NCI-H2107 treated with DMSO at 0.1 percent for 48 hours (cell line): Measurements from ENCODE around the gene SLC19A1.
A peak's percentile ranks its signal among the peaks of the same experiment; 100 is the strongest.

Source experiments
- DNase-seq: peaks from one replicate; lab custom pipeline; 2025; ENCODE audit not compliant: unreplicated experiment; lab: John Stamatoyannopoulos, UW

The SLC19A1 gene

DNA sequence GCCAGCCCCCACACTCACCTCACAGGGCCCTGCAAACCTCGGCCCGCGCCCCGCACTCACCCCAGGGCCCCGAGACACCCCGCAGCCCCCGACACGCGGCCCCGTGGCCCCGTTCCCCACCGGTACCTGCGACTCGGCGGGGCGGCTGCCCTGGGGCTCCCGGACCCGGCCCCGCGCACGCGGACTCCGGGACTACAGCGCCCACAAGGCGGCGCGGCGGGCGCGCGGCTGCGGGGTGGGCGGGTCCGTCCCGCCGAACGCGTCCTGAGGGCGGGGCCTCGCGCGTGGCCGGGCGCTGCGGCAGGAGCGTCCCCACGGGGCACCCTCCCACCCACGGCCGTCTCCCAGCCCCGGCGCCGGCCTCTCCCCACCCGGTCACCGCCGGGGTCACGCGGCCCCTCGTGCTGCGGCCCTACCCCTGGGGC lies at the start of gene SLC19A1:
Gene SLC19A1, minus strand, starts transcription at position 199 of the 425 bp plus-strand sequence. CDS start 4,481 bp downstream, outside the sequence.
- no peak for DNase-seq

DNA sequence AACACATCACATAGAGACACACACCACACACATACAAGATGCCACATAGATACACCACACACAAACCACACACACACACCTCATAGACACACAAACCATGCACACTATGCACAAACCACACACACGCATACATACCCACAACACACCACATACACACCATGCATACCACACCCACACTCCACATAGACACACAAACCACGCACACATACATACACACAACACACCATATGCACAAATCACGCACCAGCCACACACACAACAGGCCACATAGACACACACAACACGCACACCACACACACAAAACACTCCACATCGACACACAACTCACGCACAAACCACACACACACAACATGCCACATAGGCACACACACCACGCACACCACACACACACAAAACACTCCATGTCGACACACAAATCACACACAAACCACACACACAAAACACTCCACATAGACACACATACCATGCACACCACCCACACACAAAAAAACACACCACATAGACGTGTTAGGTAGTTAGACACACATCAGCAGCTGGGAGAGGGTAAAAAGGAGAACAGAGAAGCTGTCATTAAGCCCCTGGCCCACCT lies 49.5 kb upstream of the SLC19A1 start:
- DNase-seq, result no peak

DNA sequence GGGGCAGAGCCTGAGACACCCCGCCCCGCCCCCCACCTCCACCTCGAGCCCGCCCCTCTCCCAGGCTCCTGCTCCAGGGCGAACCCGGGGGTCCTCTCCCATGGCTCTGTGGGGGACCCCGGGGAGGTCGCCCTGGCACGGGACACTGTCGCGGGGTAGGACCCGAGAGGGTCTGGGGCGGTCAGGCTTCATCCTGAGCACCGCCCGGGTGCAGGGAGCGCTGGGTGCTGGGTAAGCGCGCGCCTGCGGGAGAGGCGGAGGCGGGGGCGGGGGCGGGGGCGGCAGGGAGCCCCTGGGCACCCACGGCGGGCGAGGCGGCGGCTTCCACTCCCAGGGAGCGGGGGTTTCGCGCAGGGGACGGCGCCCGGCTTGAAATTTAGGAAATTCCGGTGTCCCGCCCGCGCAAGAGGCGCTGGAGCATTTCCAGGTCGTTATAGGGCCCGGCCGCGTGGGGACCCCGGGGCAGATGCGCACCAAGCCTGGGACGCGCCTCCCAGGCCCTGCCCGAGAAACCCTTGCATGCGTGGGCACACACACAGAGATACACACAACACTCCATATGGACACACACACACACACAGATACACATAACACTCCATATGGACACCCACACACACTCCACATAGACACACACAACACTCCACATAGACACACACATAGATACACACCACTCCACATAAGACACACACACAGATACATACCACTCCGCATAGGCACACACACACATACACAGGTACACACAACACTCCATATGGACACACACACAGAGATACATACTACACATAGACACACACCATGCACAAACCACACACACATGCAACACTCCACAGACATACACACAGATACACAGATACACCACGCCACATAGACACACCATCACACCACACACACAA lies 48.7 kb upstream of the SLC19A1 start:
- DNase-seq, result no peak

DNA sequence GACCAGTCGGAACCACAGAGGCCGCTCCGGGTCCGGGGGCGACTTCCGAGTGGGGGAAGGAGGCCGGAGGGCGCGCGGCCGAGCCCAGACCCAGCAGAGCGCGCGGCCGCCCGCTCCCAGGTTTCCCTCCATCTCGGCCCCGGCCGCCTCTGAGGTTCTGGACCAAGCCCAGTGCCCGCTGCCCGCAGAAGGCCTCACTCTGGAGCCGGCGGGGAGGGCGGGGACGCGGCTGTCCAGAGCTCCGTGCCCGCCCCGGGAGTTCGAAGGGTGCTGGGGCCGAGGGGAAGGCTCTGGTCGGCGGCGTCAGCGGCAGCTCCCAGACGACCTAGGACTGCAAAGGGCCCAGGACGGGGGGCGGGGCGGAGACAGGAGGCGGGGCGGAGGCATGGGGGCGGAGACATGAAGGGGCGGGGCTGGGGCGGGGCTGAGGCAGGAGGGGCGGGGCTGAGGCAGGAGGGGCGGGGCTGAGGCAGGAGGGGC lies 48.0 kb upstream of the SLC19A1 start:
- no peak for DNase-seq

DNA sequence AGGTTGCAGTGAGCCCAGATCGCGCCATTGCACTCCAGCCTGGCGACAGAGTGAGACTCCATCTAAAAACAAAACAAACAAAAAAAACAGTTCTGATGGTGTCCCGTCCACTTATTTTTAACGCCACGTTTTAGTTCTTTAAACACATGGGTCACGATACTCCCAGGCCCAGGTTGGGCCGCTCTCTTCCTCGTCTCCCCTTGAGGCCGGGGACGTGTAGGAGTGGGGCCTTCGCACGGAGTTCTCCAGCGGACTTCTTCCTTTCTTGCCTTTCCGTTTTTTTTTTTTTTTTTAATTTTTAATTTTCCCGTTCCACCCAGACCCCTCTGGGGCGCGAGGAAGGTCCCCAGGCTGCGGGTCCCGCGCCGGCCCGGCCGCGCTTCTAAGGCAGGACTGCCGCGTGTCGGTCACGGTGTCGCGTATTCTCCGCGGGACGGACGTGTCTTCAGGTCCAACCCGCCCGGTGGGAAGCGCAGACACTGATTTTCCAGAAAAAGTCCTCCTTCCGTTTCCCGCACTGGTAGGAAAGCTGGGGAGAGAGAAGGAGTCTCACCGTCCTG lies 47.5 kb upstream of the SLC19A1 start:
- DNase-seq, result no peak

DNA sequence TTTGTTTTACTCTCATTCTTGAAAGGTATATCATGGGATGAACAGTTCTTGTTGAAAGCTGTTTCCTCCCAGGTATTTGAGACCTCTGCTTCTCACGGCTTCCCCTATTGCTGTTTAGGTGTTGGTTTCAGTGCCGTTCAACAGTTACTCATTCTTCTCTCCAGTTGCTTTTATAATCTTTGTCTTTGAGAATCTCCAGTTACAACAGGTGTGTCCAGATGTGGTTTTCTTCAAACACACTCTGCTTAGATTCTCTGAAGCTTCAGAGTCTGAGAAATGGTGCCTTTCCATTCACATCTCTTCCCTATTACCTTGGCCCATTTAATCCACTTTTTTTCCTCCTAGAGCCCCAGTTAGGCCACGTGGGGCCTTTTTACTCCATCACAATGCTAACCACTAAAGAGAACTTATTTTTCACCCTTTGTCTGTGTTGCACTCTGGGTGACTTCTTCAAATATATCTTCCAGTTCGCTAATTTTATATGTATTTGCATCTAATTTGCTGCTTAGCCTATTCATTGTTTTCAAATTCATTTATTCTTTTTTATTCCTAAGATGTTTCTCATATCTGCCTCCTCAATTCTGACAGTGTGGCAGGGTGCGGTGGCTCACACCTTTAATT lies 46.7 kb upstream of the SLC19A1 start:
- DNase-seq, result no peak

DNA sequence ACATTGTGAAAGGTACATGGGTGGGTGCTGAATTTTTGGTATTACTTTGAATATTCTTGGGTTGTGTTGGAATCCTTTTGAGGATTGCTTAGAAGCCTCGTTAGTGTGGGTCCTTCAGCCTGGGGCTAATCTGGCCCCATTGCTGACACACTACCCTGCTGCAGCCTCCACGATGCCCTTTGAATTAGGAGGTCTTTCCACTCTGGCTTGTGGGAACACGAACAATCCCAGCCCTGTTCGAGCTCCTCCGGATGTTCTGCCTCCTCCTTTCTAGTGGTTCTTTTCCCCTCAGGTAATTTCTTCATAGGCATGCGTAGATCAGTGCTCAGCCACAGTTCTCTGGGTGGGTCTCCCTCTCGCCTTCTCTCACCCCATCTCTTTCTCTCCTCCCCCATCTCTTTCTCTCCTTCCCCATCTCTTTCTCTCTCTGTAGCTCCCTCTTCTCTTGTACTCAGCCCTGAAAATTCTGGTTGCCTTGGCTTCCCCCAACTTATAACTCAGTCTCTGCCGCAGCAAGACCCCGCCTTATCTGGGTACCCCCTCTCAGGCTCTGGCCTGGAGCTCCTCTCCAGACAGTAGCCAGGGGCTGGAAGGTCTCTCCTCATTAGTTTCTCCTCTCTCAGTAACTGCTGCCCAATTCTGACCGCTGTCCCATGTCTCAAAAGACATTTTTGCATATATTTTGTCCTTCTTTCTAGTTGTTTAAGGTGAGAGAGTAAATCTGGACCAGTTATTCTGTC lies 46.0 kb upstream of the SLC19A1 start:
- no peak for DNase-seq

DNA sequence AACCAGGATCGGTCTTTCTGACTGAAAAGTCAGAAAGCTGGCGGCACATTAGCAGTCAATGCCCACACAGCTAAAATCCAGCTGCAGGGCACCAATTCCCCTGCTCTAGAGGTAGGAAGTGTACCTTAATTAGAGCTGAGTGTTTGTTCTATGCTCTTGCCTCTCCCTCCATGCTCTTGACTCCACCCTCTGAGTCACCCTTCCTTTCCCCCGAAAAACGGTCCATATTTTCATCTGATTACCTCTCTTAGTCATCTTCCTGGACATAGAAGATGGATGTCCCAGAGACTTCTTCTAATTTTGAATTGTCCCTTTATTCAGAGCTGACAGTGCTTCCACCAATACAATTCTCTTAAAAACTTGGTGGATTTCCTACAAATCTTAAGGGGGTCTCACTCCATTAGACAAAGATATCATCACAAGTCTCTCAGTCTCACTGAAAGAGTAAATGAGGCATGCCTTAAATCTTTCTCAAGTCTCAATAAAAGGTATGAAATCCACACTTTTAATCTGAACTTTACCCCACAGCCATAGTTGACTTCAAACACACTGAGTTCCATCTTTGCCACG lies 44.1 kb upstream of the SLC19A1 start:
- DNase-seq, result no peak

DNA sequence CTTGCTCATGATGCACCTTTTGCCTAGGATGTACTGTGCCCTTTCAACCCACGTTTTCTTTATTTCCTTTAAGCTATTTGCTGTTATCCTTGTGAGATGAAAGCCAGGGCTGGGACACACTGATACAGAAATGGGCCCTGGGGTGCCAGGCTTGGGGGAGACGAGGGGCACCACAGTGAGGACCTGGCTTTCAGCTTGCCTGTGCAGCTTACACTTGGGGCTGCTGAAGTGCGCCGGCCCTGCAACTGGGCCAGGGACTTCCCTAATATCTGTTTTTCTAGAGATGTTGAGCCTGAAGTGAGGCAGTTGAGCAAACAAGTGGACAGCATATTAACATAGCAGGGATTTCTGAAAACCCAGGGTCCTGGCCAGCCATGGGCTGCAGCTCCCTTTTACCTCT lies 42.5 kb upstream of the SLC19A1 start:
- DNase-seq, result no peak

DNA sequence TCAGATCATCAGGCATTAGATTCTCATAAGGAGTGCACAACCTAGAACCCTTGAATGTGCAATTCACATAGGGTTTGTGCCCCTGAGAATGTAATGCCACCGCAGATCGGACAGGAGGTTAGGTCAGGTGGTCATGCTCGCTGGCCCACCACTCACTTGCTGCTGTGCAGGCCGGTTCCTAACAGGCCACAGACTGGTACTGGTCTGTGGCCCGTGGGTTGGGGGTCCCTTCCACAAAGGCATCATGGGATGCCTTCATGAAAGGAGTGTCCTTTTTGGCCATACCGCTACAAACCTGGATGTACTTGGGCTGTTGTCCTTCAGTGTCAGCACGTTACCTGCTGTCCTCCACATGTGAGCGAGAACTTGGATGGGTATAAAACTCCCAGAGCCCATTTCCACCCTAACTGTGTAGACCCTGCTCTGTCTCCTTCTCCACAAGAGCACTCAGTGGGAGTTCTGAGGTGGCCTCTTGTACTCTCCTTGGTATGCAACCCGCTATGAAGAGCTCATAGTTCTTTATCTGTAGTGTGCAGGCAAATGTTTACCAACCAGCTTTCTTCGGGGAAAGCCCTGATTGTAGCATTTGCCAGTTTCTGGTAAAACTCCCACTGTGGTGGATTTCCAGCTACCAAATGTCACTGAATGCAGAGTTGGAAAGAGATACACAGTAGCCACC lies 41.7 kb upstream of the SLC19A1 start:
- DNase-seq, result no peak

DNA sequence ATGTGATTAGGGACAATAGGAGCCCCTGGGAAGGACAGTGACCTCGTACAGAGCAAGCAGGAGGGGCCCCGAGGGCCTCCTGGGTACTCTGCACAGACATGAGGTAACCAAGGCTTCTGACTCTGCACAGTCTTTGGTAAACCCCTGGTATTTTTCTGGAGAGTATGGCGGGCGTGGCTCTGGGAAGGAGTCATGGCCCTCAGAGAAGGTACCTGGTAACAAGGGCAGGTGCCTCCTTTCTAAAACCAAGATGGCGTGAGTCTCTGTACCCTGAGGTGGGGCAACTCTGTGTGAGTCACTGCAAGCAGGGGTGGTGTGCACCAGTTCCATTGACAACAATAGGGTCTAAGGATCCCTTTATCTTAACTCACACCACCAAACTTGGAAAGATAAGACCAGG lies 39.9 kb upstream of the SLC19A1 start:
- DNase-seq, result no peak

DNA sequence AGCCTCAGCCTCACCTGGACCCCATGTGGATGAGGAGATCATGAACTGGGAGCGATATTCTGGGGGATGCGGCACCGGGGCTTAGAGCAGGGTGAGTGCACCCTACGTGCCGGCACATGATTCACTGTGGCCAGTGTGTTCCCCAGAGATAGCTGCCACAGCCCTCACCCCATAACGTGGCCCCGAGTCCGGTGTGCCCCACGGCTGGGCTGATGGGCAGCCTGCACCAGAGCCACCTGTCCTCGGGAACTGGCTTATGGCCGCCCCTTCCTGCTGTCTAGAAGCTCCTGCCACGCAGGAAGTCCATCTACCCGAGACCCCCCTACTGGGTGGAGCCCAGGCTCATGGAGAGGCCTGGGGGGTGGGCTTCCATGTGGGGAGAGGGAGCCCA lies 39.1 kb upstream of the SLC19A1 start:
- DNase-seq, result no peak

DNA sequence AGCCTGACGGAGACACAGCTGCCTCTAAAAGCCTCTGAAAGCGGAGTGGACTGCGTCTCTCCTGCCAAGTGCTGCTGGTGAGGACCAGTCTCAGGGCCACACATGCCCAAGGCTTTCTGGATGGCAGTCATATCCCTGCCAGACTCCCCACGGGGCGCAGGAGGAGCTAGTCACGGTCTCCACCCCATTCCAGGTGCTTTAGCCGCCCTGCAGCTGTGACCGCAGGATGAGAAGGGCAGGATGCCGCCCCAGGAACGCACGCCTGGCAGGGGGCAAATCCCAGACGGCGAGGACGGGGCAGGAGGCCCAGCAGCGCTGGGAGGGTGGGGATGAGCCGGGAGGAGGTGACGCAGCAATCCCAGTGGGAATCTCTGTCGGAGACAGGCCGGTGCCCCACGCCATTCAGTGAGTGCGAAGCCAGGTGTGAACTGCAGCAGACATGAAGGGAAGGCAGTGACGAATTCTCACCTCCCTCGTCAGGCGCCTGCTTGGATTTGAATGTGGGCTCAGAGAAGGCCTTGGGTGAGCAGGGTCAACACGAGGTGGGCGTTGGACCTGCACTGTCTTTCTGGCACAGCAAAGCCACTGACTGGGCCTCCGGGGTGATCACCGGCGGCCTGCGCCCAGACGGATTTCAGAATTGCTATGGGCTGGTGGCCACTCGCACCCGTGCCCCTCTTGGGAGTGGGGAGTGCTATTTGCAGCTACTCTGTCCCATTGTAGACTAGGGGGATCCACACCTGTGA lies 38.5 kb upstream of the SLC19A1 start:
- DNase-seq, result peak; percentile 20

DNA sequence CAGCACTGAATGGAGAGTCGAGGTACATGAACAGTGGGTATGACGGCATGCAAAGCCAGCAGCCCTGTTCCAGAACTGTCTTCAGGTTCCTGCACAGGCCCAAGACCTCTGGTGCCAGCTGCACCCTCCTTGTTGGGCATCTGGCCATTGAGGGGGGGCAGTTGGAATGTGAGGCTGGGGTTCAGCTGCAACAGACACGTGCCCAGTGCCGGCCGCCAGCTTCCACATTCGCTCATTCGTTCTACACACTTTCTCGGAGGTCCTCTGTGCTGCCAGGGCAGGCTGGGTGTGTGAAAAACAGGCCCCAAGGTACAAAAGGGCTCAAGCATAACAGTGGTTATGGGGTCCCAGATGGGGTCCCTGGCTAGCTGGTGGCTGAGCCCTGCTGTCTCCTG lies 37.9 kb upstream of the SLC19A1 start:
- DNase-seq, result no peak

DNA sequence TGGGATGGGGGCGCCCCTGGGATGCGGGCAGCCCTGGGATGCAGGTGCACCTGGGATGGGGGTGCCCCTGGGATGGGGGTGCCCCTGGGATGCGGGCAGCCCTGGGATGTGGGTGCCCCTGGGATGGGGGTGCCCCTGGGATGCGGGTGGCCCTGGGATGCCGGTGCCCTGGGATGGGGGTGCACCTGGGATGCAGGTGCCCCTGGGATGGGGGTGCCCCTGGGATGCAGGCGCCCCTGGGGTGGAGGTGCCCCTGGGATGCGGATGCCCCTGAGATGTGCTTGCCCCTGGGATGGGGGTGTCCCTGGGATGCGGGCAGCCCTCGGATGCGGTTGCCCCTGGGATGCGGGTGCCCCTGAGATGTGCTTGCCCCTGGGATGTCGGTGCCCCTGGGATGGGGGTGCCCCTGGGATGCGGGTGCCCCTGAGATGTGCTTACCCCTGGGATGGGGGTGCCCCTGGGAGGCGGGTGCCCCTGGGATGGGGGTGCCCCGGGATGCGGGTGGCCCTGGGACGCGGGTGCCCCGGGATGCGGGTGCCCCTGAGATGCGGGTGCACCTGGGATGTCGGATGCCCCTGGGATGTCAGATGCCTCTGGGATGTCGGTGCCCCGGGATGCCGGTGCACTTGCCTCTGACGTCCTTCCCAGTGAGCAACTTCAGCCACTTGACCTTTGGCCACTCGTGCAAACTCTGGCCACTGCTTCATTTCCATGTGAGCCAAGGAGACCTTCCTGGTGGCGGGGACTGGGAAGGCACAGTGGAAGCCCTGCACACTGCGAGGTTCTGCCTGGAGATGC lies 37.3 kb upstream of the SLC19A1 start:
- no peak for DNase-seq

DNA sequence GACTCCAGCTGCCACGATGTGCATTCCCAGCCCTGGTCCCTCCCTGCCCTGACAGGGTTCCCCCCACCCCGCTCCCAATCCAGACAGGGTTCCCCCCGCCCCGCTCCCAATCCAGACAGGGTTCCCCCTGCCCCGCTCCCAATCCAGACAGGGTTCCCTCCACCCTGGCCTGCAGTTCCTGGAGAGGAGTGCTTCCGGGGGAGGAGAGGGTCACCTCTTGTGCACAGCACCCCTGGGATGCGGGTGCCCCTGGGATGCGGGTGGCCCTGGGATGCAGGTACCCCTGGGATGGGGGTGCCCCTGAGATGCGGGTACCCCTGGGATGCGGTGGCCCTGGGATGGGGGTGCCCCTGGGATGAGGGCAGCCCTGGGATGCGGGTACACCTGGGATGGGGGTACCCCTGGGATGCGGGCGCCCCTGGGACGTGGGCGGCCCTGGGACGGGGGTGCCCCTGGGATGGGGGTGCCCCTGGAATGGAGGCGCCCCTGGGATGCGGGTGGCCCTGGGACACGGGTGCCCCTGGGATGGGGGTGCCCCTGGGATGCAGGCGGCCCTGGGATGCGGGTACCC lies 36.7 kb upstream of the SLC19A1 start:
- DNase-seq, result no peak

DNA sequence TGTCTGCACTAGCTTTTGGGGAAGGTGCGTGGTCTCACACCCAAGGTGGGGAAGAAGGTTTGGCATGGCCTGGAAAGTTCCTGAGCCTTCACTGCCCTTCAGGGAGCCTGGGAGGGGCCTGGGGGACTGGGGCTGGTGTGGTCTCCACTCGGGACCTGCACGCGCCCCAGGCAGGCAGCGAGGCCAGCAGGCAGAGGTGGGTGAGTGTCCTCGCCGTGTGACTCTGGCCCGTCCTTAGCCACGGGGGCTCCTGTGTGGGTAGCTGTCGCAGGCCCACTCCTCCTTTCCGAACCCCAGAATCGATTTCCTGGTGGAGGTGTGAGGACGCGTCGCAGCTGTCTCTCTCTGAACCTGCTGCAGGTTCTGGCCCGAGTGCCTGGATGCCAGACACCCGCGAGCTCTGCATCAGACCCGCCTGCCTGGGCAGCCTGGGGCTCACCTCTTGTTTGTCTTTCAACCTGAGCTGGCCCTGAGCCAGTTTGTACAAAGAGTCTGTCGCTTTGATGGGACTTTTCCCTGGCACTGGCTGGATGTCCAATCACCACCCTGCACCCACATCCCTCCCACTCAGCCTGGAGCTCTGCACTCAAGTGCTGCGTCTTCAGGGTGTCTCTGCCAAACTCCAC lies 36.0 kb upstream of the SLC19A1 start:
- DNase-seq, result no peak

DNA sequence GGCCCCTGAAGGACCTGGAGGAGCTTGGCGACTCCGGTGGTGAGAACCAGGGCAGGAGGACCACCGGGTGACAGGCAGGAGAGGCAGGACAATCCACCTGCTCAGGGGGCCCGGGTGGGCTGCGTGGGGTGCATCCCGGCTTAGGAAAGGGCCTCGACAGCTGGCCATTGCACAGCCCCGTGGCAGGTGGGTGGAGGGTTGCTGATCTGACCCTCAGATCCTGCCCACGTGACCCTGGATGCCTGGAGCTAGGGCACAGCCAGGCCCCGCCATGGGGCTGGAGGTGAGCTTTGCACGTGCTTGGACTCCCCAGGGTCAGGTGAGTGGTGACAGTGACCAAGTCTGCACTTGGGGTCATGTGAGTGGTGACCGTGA lies 35.5 kb upstream of the SLC19A1 start:
- no peak for DNase-seq
